ENCODE data around the gene RTP4.
"Not testable (repeated sequence)": the region's sequence is repeated elsewhere in the genome, so short reads cannot be mapped to it uniquely, and the experiment has no call there.

The RTP4 gene

GRCh38 chr3:187369089-187369447 lies 883 bp downstream of the RTP4 start:
- DNase-seq (ENCODE audit: low read depth, low spot score) = no peak

DNA sequence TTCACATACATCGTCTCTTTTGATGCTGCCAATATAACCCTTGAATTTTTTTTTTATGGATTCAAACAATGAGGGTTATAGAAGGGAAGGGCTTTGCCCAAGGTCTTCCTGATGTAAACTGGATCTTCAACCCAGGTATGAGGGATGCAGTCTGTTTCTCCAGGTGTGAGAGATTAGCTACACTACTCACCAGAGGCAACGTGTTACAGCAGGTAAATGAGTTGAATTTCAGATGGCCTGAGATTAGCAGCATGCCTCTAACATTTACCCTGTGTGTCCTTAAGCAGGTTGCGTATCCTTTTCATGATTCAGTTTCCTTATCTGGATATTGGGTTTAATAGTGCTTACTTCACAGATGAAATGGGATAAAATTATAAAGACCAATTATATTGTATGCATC lies 1.9 kb downstream of the RTP4 start:
- DNase-seq (ENCODE audit: low read depth, low spot score) = no peak

DNA sequence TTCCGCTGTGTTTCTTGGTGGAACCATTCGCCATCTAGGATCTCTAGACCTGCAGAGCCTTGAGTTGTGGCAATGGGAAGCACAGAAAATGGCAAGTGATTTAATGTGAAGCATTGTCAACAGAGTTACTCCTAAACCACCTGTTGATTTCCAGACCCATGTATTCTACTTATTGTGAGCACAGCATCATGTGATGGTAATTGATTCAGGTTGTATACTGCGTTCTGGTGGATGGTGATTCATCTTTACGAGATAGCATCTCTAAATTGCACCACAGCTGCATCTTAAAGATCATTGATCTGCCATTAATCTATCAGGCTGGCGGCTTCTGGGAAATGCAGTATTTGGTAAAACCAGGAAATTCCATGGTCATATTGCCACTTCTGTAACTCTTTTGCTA lies 7.4 kb downstream of the RTP4 start:
- DNase-seq (ENCODE audit: low read depth, low spot score) = no peak

DNA sequence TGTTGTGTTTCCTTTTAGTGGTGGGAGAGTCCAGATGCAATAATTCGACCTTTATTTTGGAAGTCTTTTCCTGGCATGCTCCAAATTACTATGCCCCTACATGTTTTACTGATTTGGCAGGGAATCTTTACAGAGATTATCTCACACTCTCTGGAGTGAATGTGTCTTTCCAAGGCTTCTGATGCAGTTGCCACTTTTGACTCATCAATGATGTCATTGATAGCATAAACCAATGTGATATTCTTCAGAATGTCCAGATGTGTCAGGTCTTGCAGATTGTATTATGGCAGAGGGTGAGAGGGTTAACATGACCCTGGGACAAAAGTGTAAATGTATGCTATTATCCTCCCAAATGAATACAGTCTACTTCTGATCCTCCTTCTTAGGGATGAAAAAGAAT lies 9.7 kb downstream of the RTP4 start:
- DNase-seq (ENCODE audit: low read depth, low spot score) = no peak

- DNase-seq (ENCODE audit: low read depth, low spot score) = no peak
Observed at GRCh38 chr3:187382609-187383151, 14.5 kb downstream of the RTP4 start.

GRCh38 chr3:187383246-187383645 lies 15.1 kb downstream of the RTP4 start:
- DNase-seq (ENCODE audit: low read depth, low spot score) = no peak

- no peak for DNase-seq (ENCODE audit: low read depth, low spot score)
Observed at GRCh38 chr3:187385296-187385695, 17.1 kb downstream of the RTP4 start.

- DNase-seq (ENCODE audit: low read depth, low spot score) = peak; percentile 72
Observed at GRCh38 chr3:187396661-187397060, 28.5 kb downstream of the RTP4 start.

DNA sequence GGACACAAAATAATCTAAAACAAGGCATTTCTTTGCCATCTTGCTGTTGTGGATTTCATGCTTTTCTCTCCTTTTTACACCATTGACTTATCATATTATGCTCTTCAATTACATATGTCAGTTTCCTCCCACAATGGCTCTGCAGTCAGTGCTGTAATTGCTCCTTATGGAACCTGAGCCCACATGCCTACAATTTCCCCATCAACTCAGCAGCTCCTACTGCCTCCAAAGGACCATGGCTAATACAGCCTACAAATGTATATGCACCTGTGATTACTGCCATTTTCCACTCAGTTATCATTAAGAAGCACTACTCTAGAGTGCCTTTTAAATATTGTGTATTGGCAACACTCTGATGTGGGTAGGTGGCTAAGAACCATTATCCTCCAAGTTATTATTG lies 30.8 kb downstream of the RTP4 start:
- no peak for DNase-seq (ENCODE audit: low read depth, low spot score)

DNA sequence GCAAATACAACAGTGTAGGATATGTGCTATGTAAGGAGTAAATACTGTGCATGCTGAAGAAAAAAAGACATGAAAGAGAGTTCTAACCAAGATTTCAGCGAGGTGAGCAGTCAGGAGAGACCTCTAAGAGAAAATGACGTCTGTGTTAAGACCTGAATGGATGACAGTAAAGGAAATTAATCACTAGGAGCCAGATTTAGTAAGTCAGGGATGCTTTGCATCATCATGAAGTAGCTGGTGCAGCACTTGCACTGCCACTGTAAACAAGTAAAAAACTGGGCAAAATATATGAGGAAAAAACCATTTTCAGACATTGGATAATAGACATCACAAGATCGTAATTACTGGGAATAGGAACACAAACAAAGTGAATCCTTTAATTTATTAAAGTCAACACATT lies 32.6 kb downstream of the RTP4 start:
- no peak for DNase-seq (ENCODE audit: low read depth, low spot score)

DNA sequence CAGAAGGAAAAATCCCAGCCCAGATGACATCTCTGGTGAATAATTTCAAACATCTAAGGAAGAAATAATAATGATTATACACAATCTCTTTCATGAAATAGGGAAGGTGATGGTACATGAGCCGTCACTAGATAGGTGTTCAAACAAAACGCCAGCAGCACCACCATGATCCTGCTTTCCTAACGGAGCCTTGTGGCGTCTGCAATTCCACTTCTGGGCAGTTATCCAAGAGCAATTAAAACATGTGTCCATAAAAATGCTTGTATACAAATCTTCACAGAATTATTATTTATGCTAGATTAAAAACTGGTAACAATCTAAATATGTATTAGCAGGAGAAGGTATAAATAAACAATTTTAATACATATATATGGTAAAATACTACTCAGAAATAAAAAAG lies 33.7 kb downstream of the RTP4 start:
- no peak for DNase-seq (ENCODE audit: low read depth, low spot score)

DNA sequence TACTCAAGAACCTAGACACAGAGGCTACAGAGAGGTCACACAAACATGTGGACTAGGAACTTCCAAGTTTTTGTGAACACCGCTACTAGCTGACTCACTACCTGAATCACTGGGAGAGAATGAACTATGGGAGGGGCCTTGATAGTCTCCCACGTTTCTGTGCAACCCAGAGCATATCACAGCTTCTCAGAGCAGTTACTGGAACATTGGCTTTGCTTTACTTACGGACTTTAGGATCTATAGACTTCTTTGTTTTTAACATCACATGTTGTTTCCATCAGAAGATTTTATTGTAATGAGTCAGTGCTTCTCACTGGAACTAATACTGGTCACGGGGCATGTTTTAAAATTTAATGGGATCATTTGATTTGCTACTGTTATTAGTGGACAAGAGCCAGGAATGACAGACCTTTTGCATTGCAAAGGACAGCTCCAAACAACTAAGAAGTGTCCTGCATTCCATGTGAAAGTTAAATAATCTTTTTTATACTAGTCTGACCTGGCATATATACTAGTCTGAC lies 35.6 kb downstream of the RTP4 start:
- DNase-seq (ENCODE audit: low read depth, low spot score) = peak; percentile 57

GRCh38 chr3:187406927-187407326 lies 38.7 kb downstream of the RTP4 start:
- no peak for DNase-seq (ENCODE audit: low read depth, low spot score)

GRCh38 chr3:187411991-187412781 lies 44.0 kb downstream of the RTP4 start:
- not testable (repeated sequence) for DNase-seq (ENCODE audit: low read depth, low spot score)
